Thoracic aorta (tissue), 2 donors: ENCODE data around the gene PRSS53. TPM values are rescaled to one million over a fixed set of nuclear protein-coding genes. Genes with fewer than 3 reads are reported as not detected.

Experiments used
- ATAC-seq: fragments of 150-250 bp; one replicate; pipeline ENCODE4 v1.8.0; 2017; ENCODE audit warnings: low read depth; ENCODE audit not compliant: insufficient number of reproducible peaks, low FRiP score
- DNase-seq: peaks from one replicate; pipeline ENCODE4 v3.0.0-alpha.2; 2020; ENCODE audit warnings: low spot score
- H3K27ac ChIP-seq, 2 donors: fragments of 200-600 bp; sonication (generic); 1 replicate in 1 of 2; 2 replicates in 1 of 2; pipeline ENCODE4 v1.5.1; 2016; ENCODE audit warnings: mild to moderate bottlenecking in 2 of 2, moderate library complexity in 2 of 2
- H3K27me3 ChIP-seq: fragments of 200-600 bp; sonication (generic); replicated peaks from 2 replicates; pipeline ENCODE4 v1.6.0; 2016; ENCODE audit warnings: mild to moderate bottlenecking; ENCODE audit not compliant: insufficient read depth
- H3K36me3 ChIP-seq: fragments of 200-600 bp; sonication (generic); one replicate; pipeline ENCODE4 v1.5.1; 2016
- H3K4me1 ChIP-seq, 2 donors: fragments of 200-600 bp; sonication (generic); 1 replicate in 1 of 2; 2 replicates in 1 of 2; pipeline versions ENCODE4 v1.5.1 to v1.6.0; 2016; ENCODE audit warnings: low read depth in 2 of 2, mild to moderate bottlenecking in 1 of 2; ENCODE audit not compliant: control insufficient read depth in 1 of 2
- H3K4me3 ChIP-seq: fragments of 200-600 bp; sonication (generic); 2 replicates; pipeline ENCODE4 v1.5.1; 2016; ENCODE audit warnings: mild to moderate bottlenecking
- H3K9me3 ChIP-seq: fragments of 200-600 bp; sonication (generic); 2 replicates; pipeline ENCODE4 v1.5.1; 2016
- total RNA-seq, 2 donors: library from RNA; depleted of rRNA; stranded (reverse); fragments of >200 nt; gene quantifications; one replicate each; pipeline versions ENCODE4 v1.1.0 to v1.2.3, GENCODE V29; 2016
- TF ChIP-seq, protein P1 (sequence below): fragments of 200-600 bp; sonication (generic); IDR thresholded peaks from one replicate; pipeline ENCODE4 v1.5.1; 2019; ENCODE audit warnings: antibody characterized with exemption

PRSS53 gene
- total RNA-seq, 2 donors from 2014 or later = 10.6 to 13.7 TPM

DNA sequence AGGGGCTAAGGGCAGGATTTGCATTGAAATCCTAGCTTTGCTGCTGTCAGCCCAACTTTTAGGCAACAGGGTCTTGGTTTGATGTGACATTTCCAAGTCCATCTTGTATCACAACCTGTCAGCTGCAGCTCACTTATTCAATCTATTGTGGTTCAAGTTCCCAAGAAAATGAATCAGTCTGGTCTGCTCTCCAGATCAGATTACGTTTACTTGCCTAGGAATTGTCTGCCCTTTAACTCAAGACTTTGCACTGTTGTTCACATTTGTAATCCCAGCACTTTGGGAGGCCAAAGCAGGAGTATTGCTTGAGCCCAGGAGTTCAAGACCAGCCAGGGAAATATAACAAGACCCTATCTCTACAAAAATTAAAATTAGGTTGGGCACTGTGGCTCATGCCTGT lies 45.4 kb downstream of the PRSS53 start:
- Histone ChIP-seq H3K4me3 (no peak overlapping the region), H3K36me3 (peaks cover 28% of the 10 kb centered on the region), H3K27ac (no peak overlapping the region), H3K27me3 (no peaks in the 10 kb centered on the region), H3K4me1 (no peaks in the 10 kb centered on the region), H3K9me3 (no peaks in the 10 kb centered on the region)
- ATAC-seq = no peak
- no peak for DNase-seq
- TF ChIP-seq, protein P1, sequence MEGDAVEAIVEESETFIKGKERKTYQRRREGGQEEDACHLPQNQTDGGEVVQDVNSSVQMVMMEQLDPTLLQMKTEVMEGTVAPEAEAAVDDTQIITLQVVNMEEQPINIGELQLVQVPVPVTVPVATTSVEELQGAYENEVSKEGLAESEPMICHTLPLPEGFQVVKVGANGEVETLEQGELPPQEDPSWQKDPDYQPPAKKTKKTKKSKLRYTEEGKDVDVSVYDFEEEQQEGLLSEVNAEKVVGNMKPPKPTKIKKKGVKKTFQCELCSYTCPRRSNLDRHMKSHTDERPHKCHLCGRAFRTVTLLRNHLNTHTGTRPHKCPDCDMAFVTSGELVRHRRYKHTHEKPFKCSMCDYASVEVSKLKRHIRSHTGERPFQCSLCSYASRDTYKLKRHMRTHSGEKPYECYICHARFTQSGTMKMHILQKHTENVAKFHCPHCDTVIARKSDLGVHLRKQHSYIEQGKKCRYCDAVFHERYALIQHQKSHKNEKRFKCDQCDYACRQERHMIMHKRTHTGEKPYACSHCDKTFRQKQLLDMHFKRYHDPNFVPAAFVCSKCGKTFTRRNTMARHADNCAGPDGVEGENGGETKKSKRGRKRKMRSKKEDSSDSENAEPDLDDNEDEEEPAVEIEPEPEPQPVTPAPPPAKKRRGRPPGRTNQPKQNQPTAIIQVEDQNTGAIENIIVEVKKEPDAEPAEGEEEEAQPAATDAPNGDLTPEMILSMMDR = no peak

DNA sequence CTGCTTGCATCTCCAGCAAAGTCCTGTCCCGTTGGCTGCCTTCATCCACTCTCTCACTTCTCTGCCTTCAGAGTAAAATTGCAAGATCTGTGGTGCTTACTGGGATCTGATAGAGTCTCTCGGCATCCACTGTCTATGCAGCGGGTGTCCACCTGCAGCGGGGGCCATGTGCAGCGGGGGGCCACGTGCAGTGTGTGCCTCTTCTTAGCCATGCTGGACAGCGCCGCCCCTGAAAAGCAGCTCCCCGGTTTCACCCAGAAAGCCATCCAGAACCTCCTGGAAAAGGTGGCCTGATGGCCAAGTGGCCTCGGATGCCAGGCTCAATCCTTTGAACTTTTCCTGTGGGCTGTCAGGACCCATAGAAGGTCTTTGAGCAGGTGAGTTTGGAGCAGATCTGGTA lies 45.9 kb downstream of the PRSS53 start:
- no peak overlapping the region for H3K27ac ChIP-seq
- TF ChIP-seq, protein P1 = no peak

DNA sequence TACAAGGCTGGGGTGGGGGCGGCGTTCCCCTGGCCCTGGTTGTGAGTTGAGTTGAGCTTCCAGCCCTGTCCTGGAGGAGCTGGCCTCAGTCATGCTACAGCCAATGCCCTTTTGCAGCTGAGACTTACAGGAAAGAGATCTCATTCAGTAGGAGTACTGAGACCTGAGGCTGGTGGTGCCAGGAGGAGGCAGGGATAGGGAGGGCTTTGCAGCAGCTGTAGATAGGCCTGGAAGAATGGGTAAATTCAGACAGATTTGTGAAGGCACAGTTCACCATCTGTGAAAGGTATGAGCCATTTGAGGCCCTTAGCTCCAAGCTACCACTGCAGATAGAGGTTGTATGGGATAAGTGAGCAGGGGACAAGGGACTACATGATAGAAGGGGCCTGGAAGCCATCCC lies 49.8 kb downstream of the PRSS53 start:
- ATAC-seq (no peak), DNase-seq (no peak)
- peaks cover 5 to 13% of the 10 kb centered on the region in 2 donors for H3K4me1 ChIP-seq
- peaks cover 36% of the 10 kb centered on the region for H3K36me3 ChIP-seq
- no peak overlapping the region for H3K4me3 ChIP-seq
- TF ChIP-seq, protein P1 = no peak
- no peaks in the 10 kb centered on the region for H3K27me3 ChIP-seq
- H3K27ac ChIP-seq = no peak overlapping the region
- no peaks in the 10 kb centered on the region for H3K9me3 ChIP-seq

More for the DNA sequence above, 45.9 kb downstream of the PRSS53 start:
- H3K9me3 ChIP-seq = no peaks in the 10 kb centered on the region
- H3K27me3 ChIP-seq = no peaks in the 10 kb centered on the region
- H3K4me3 ChIP-seq = no peak overlapping the region
- ATAC-seq (no peak), DNase-seq (no peak)
- H3K36me3 ChIP-seq = peaks cover 33% of the 10 kb centered on the region
- no peaks in the 10 kb centered on the region for H3K4me1 ChIP-seq

DNA sequence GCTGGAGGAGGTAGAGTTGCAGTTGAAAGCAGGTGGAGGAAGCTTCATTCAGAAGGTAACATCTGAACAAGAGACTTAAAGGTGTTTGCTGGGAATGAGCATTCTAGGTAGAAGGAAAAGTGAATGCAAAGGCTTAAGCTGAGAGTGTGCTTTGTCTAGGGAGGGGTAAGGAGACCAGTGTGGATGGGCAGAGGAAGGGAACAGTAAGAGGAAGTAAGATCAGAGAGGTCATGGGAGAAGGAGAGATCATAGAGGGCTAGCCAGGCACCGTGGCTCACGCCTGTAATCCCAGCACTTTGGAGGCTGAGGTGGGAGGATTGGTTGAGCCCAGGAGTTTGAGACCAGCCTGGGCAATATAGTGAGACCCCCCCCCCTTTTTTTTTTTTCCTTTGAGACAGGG lies 52.1 kb downstream of the PRSS53 start:
- peaks cover 31% of the 10 kb centered on the region for H3K36me3 ChIP-seq
- DNase-seq (no peak), ATAC-seq (no peak)
- H3K4me1 ChIP-seq = peaks cover 11 to 22% of the 10 kb centered on the region in 2 donors
- no peaks in the 10 kb centered on the region for H3K9me3 ChIP-seq
- TF ChIP-seq, protein P1 = no peak
- no peak overlapping the region for H3K4me3 ChIP-seq
- no peak overlapping the region for H3K27ac ChIP-seq
- H3K27me3 ChIP-seq = no peaks in the 10 kb centered on the region

DNA sequence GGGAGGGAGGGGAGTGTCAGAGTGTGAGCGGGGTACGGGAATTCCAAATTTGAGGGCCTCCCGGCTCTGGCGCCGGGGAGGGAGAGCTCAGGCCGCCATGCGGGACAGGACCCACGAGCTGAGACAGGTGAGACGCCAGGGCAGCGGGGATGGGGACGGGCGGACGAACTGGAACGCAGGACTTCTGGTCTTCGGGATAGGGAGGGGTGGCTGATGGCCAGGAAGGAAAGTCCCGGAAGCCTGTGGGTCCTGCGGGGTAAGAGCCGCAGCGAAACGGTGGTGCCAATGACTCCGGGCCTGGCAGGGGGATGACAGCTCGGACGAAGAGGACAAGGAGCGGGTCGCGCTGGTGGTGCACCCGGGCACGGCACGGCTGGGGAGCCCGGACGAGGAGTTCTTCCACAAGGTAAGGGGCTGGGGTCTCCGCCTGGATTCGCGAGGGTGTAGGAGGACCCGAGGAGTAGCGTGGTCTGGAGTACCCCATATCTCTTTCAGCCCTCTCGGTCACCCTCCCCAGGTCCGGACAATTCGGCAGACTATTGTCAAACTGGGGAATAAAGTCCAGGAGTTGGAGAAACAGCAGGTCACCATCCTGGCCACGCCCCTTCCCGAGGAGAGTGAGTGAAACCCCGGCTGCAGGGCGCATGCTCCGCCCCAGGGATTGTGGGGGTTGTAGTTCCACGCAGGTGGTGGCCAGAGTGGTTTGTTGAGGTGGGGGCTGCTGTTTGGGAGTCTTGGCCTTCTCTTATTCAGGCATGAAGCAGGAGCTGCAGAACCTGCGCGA lies 54.8 kb downstream of the PRSS53 start:
- DNase-seq = peak; percentile 84
- no peaks in the 10 kb centered on the region for H3K9me3 ChIP-seq
- no peaks in the 10 kb centered on the region for H3K27me3 ChIP-seq
- TF ChIP-seq, protein P1 = no peak
- peak overlapping the region; percentile 98 to 99 for H3K27ac ChIP-seq
- peak; percentile 42 for ATAC-seq
- peaks cover 11 to 22% of the 10 kb centered on the region in 2 donors for H3K4me1 ChIP-seq
- H3K4me3 ChIP-seq = peak overlapping the region; percentile 91
- H3K36me3 ChIP-seq = peaks cover 13% of the 10 kb centered on the region

Other genes with a start within 250 kb of the PRSS53 start
- gene BCL7C, start 194.9 kb downstream of the PRSS53 start, total RNA-seq = 10 to 100 TPM; 35.6 to 55.2 TPM
- gene CTF1, start 192.3 kb downstream of the PRSS53 start, total RNA-seq = 1 to 10 TPM; 3.8 TPM
- gene FBXL19, start 165.4 kb downstream of the PRSS53 start, total RNA-seq = 10 to 100 TPM; 14.5 to 18.7 TPM
- 10 to 100 TPM; 19.0 to 35.7 TPM for gene ORAI3, start 139.9 kb downstream of the PRSS53 start, total RNA-seq
- gene SETD1A, start 131.2 kb downstream of the PRSS53 start, total RNA-seq = 10 to 100 TPM in 1 of 2 donors, 1 to 10 TPM in 1; 7.4 to 14.6 TPM
- gene HSD3B7, start 103.7 kb downstream of the PRSS53 start, total RNA-seq = 10 to 100 TPM; 16.4 to 26.8 TPM
- gene STX1B, start 78.3 kb downstream of the PRSS53 start, total RNA-seq = 1 to 10 TPM in 1 of 2 donors, under 1 TPM in 1; 0.68 to 1.6 TPM
- 10 to 100 TPM; 39.3 to 50.5 TPM for gene STX4, start 55.4 kb downstream of the PRSS53 start, total RNA-seq
- 10 to 100 TPM; 10.3 to 14.5 TPM for gene ZNF668, start 14.7 kb downstream of the PRSS53 start, total RNA-seq
- 10 to 100 TPM; 10.2 to 17.9 TPM for gene ZNF646, start 14.5 kb downstream of the PRSS53 start, total RNA-seq
- 100 to 1,000 TPM in 1 of 2 donors, 10 to 100 TPM in 1; 88.7 to 187 TPM for gene VKORC1, start 5.9 kb upstream of the PRSS53 start, total RNA-seq
- 10 to 100 TPM; 35.1 to 58.5 TPM for gene BCKDK, start 19.4 kb upstream of the PRSS53 start, total RNA-seq
- 10 to 100 TPM; 62.5 to 75.7 TPM for gene KAT8, start 28.7 kb upstream of the PRSS53 start, total RNA-seq
- gene PRSS8, start 46.8 kb upstream of the PRSS53 start, total RNA-seq = not detected
- 10 to 100 TPM in 1 of 2 donors, 1 to 10 TPM in 1; 1.3 to 14.8 TPM for gene PRSS36, start 61.1 kb upstream of the PRSS53 start, total RNA-seq
- gene FUS, start 91.2 kb upstream of the PRSS53 start, total RNA-seq = 100 to 1,000 TPM in 1 of 2 donors, 10 to 100 TPM in 1; 63.9 to 141 TPM
- gene PYCARD, start 113.8 kb upstream of the PRSS53 start, total RNA-seq = 10 to 100 TPM; 19.2 to 23.0 TPM
- under 1 TPM in 1 of 2 donors, not detected in 1; 0.07 TPM for gene TRIM72, start 125.2 kb upstream of the PRSS53 start, total RNA-seq
- not detected for gene PYDC1, start 128.2 kb upstream of the PRSS53 start, total RNA-seq
- 10 to 100 TPM; 31.2 to 31.5 TPM for gene ITGAM, start 171.0 kb upstream of the PRSS53 start, total RNA-seq